Suppressor macrophage treated with lipopolysaccharide for 1 hour (primary cell): ENCODE measurements around the gene RECQL.
"Not testable (repeated sequence)": the region's sequence is repeated elsewhere in the genome, so short reads cannot be mapped to it uniquely, and the experiment has no call there.

Source experiments
- DNase-seq, 3 donors: peaks; one replicate each; pipeline ENCODE4 v3.0.0-alpha.2; 2020 to 2022

RECQL gene

GRCh38 chr12:21500786-21501257 lies 613 bp downstream of the RECQL start:
- DNase-seq, result no peak

GRCh38 chr12:21499765-21500164 lies 1.7 kb downstream of the RECQL start:
- no peak for DNase-seq

GRCh38 chr12:21485998-21486397 lies 15.4 kb downstream of the RECQL start:
- DNase-seq, result no peak

GRCh38 chr12:21483531-21483930 lies 17.9 kb downstream of the RECQL start:
- no peak for DNase-seq

GRCh38 chr12:21478756-21479455 lies 22.5 kb downstream of the RECQL start:
- peak in 1 of 3 donors; percentile 26 for DNase-seq

- DNase-seq, result no peak
Measured at GRCh38 chr12:21476949-21477348, 24.5 kb downstream of the RECQL start.

- DNase-seq, result no peak
Measured at GRCh38 chr12:21475552-21475951, 25.9 kb downstream of the RECQL start.

- DNase-seq, result no peak
Measured at GRCh38 chr12:21472197-21472823, 29.1 kb downstream of the RECQL start.

GRCh38 chr12:21471294-21471693 lies 30.1 kb downstream of the RECQL start:
- DNase-seq, result no peak

GRCh38 chr12:21467334-21467733 lies 34.1 kb downstream of the RECQL start:
- DNase-seq, result not testable (repeated sequence)

GRCh38 chr12:21459474-21459873 lies 42.0 kb downstream of the RECQL start:
- DNase-seq, result no peak

GRCh38 chr12:21456291-21456780 lies 45.1 kb downstream of the RECQL start:
- peak; percentile 51 to 74 (median 64) for DNase-seq

GRCh38 chr12:21453312-21453852 lies 48.1 kb downstream of the RECQL start:
- DNase-seq, result no peak

GRCh38 chr12:21451529-21451928 lies 49.9 kb downstream of the RECQL start:
- no peak for DNase-seq

- no peak for DNase-seq
Measured at GRCh38 chr12:21444193-21445146, 57.0 kb downstream of the RECQL start.

GRCh38 chr12:21439347-21439746 lies 62.1 kb downstream of the RECQL start:
- DNase-seq, result no peak

- DNase-seq, result peak in 1 of 3 donors; percentile 19
Measured at GRCh38 chr12:21438643-21439042, 62.8 kb downstream of the RECQL start.

- DNase-seq, result no peak
Measured at GRCh38 chr12:21434699-21435098, 66.7 kb downstream of the RECQL start.

GRCh38 chr12:21433525-21433924 lies 67.9 kb downstream of the RECQL start:
- DNase-seq, result no peak

GRCh38 chr12:21429994-21430393 lies 71.4 kb downstream of the RECQL start:
- no peak for DNase-seq

GRCh38 chr12:21428241-21428640 lies 73.2 kb downstream of the RECQL start:
- DNase-seq, result no peak

- DNase-seq, result not testable (repeated sequence)
Measured at GRCh38 chr12:21419009-21419699, 82.3 kb downstream of the RECQL start.
